K562 (cell line): ENCODE results near the gene TMEM217. TPM values are rescaled to one million over a fixed set of nuclear protein-coding genes. Genes with fewer than 3 reads are reported as not detected.

Source experiments
- ATAC-seq: fragments of 200-7000 bp; cut with Tn5 transposase; 3 replicates; pipeline ENCODE4 v1.9.1; 2020; ENCODE audit warnings: moderate library complexity
- BruUV-seq: library from RNA; stranded (reverse); fragments of 400-500 nt; replicated peaks from 2 replicates; lab custom pipeline; 2021; lab: Mats Ljungman, UMichigan
- CTCF ChIA-PET: fragments of 300-600 bp; formaldehyde crosslinking; extraction: SDS; loops from one replicate; lab custom pipeline; 2021; ENCODE audit warnings: low intra/inter-chr PET ratio; lab: Yijun Ruan, JAX
- POLR2A ChIA-PET: fragments of 300-600, 350-650 bp; sonication (Branson Sonifier 250); formaldehyde crosslinking; extraction: SDS; loops from one replicate; lab custom pipeline; 2021; ENCODE audit warnings: antibody characterized with exemption, inconsistent platforms; lab: Yijun Ruan, JAX
- DNase-seq, 4 experiments: peaks; one replicate each; pipeline versions ENCODE4 v3.0.0 to v3.0.0-alpha.2; 2011 to 2018; ENCODE audit warnings: low spot score in 3 of 4, mixed read lengths in 3 of 4; ENCODE audit errors: extremely low read depth in 1 of 4
- FAIRE-seq: peaks from 2 replicates; lab custom pipeline; 2011; peaks lifted over from hg19 to GRCh38; lab: Jason Lieb, UNC
- H2AFZ ChIP-seq: 2 replicates; pipeline ENCODE4 v1.6.0; 2011; ENCODE audit warnings: low read depth, low read length, control low read depth, inconsistent platforms
- H3K27ac ChIP-seq: fragments of 200-600 bp; 3 replicates; pipeline ENCODE4 v1.8.0; 2011; ENCODE audit warnings: low read depth, mild to moderate bottlenecking, control low read depth, inconsistent platforms, low read length, moderate library complexity, mixed read lengths; ENCODE audit errors: extremely low read depth
- H3K27me3 ChIP-seq, 2 experiments: fragments of 300-600 bp in 1 of 2; 2 replicates in 1 of 2; 3 replicates in 1 of 2; pipeline versions ENCODE4 v1.6.0 to v1.8.0; 2011; ENCODE audit warnings: inconsistent platforms in 2 of 2, low read length in 2 of 2, mild to moderate bottlenecking in 1 of 2, mixed read lengths in 1 of 2, moderate library complexity in 1 of 2; ENCODE audit not compliant: control insufficient read depth in 2 of 2, insufficient read depth in 2 of 2
- H3K36me3 ChIP-seq: fragments of 300-600 bp; 3 replicates; pipeline ENCODE4 v1.8.0; 2011; ENCODE audit warnings: mild to moderate bottlenecking, low read length, inconsistent platforms; ENCODE audit not compliant: control insufficient read depth, insufficient read depth
- H3K4me1 ChIP-seq, 2 experiments: fragments of 200-600 bp in 1 of 2; replicated peaks in 1 of 2; 2 replicates in 1 of 2; 3 replicates in 1 of 2; pipeline versions ENCODE4 v1.5.1 to v1.8.0; 2011; ENCODE audit warnings: inconsistent platforms in 2 of 2, low read length in 2 of 2, mild to moderate bottlenecking in 1 of 2, mixed read lengths in 1 of 2, moderate library complexity in 1 of 2; ENCODE audit not compliant: control insufficient read depth in 2 of 2, insufficient read depth in 2 of 2
- H3K4me2 ChIP-seq: 2 replicates; pipeline ENCODE4 v1.6.1; 2011; ENCODE audit warnings: low read length, control low read depth, inconsistent platforms, mixed read lengths; ENCODE audit not compliant: insufficient read depth
- H3K4me3 ChIP-seq: fragments of 200-600 bp; sonication (generic), shearing (Covaris generic); 2 replicates; pipeline ENCODE4 v1.5.1; 2016; ENCODE audit warnings: control low read depth, inconsistent platforms
- H3K79me2 ChIP-seq: fragments of 200-600 bp; 3 replicates; pipeline ENCODE4 v1.8.0; 2011; ENCODE audit warnings: low read length, inconsistent platforms; ENCODE audit not compliant: control insufficient read depth, insufficient read depth
- H3K9ac ChIP-seq, 2 experiments: 2 replicates each; pipeline versions ENCODE4 v1.6.0 to v1.6.1; 2011; ENCODE audit warnings: low read depth in 2 of 2, low read length in 2 of 2, control low read depth in 1 of 2, inconsistent platforms in 1 of 2, mild to moderate bottlenecking in 1 of 2, mixed read lengths in 1 of 2; ENCODE audit not compliant: insufficient read depth in 1 of 2
- H3K9me1 ChIP-seq: one replicate; pipeline ENCODE4 v1.6.0; 2011; ENCODE audit warnings: inconsistent platforms, mild to moderate bottlenecking, low read length, moderate library complexity; ENCODE audit not compliant: control insufficient read depth, insufficient read depth
- H3K9me3 ChIP-seq: replicated peaks from 2 replicates; pipeline ENCODE4 v1.5.1; 2011; ENCODE audit warnings: low read depth, low read length, inconsistent platforms; ENCODE audit not compliant: control insufficient read depth, insufficient read depth
- H4K20me1 ChIP-seq: replicated peaks from 2 replicates; pipeline ENCODE4 v1.6.1; 2011; ENCODE audit warnings: low read length, inconsistent platforms, mixed read lengths; ENCODE audit not compliant: control insufficient read depth, insufficient read depth
- CREB5 ChIP-seq: fragments of 250-450 bp; sonication (Bioruptor Pico); IDR thresholded peaks from 2 replicates; pipeline ENCODE4 v1.5.0; 2020; ENCODE audit warnings: mild to moderate bottlenecking
- DIDO1 ChIP-seq: fragments of 450-650 bp; IDR thresholded peaks from 2 replicates; pipeline ENCODE4 v1.6.1; 2016; ENCODE audit warnings: low read depth, missing biosample characterization, missing genetic modification characterization
- GATAD2A ChIP-seq: fragments of 450-650 bp; IDR thresholded peaks from 2 replicates; pipeline ENCODE4 v1.6.1; 2017
- NRF1 ChIP-seq, 2 experiments: fragments of 450-650 bp; IDR thresholded peaks in 1 of 2; conservative IDR thresholded peaks in 1 of 2; 2 replicates each; pipeline ENCODE4 v1.6.1; 2014; ENCODE audit warnings: mild to moderate bottlenecking in 2 of 2
- POLR2AphosphoS5 ChIP-seq: IDR thresholded peaks from 2 replicates; pipeline ENCODE4 v1.6.1; 2011; ENCODE audit warnings: mild to moderate bottlenecking, low read depth, low read length, moderate library complexity; ENCODE audit not compliant: control insufficient read depth, insufficient read depth
- RBM14 ChIP-seq: fragments of 200-400 bp; formaldehyde crosslinking; IDR thresholded peaks from 2 replicates; pipeline ENCODE4 v1.6.1; 2018; ENCODE audit warnings: low read depth, mild to moderate bottlenecking, low read length, moderate library complexity, borderline replicate concordance; ENCODE audit not compliant: insufficient read depth
- SMARCA4 ChIP-seq: fragments of 450-650 bp; IDR thresholded peaks from 2 replicates; pipeline ENCODE4 v1.6.1; 2016
- SREBF2 ChIP-seq: sonication (generic); formaldehyde crosslinking; IDR thresholded peaks from 2 replicates; pipeline ENCODE4 v1.4.0; 2020; ENCODE audit warnings: mild to moderate bottlenecking, missing genetic modification reagents
- TCF7L2 ChIP-seq: fragments of 150-350 bp; IDR thresholded peaks from 2 replicates; pipeline ENCODE4 v1.6.1; 2016; ENCODE audit warnings: low read depth, mild to moderate bottlenecking, low read length, moderate library complexity
- TRIM25 ChIP-seq: fragments of 450-650 bp; IDR thresholded peaks from 2 replicates; pipeline ENCODE4 v1.7.0; 2016; ENCODE audit warnings: borderline replicate concordance
- USF2 ChIP-seq: sonication (generic); formaldehyde crosslinking; IDR thresholded peaks from 2 replicates; pipeline ENCODE4 v1.5.0; 2020; ENCODE audit warnings: missing genetic modification reagents
- ZBTB49 ChIP-seq: sonication (generic); formaldehyde crosslinking; IDR thresholded peaks from 2 replicates; pipeline ENCODE4 v1.8.0; 2022; ENCODE audit warnings: missing genetic modification reagents, mild to moderate bottlenecking, borderline replicate concordance
- ZNF12 ChIP-seq: sonication (generic); formaldehyde crosslinking; IDR thresholded peaks from 2 replicates; pipeline ENCODE4 v1.4.0; 2020; ENCODE audit warnings: mild to moderate bottlenecking, missing genetic modification reagents
- WGBS: fragments of 100-300 bp; shearing (Covaris generic); methylation state at CpG from one replicate; pipeline ENCODE4 v1.1.6; 2016; ENCODE audit warnings: low coverage, mixed read lengths; ENCODE audit not compliant: insufficient coverage; ENCODE audit errors: missing lambda C conversion rate; 5-methylcytosine and 5-hydroxymethylcytosine counted together
- in situ Hi-C: fragments of 300-500 bp; cut with MboI; formaldehyde crosslinking; loops from 4 replicates; pipeline ENCODE4 v1.15.0; 2018; ENCODE audit warnings: inconsistent platforms, mixed read lengths
- intact Hi-C: fragments of 100-400 bp; cut with micrococcal nuclease; formaldehyde crosslinking; loops from 2 replicates; pipeline ENCODE4 v1.14.2; 2022
- polyA plus RNA-seq, 8 experiments: library from polyadenylated mRNA; depleted of rRNA in 4 of 8; stranded (reverse) in 5 of 8; unstranded in 3 of 8; fragments of >200 nt; fragmentation: Nextera tagmentation in 2 of 8; fragmentation: Illumina TruSeq in 1 of 8; extraction: Ambion mirVana in 2 of 8; extraction: Trizol in 1 of 8; gene quantifications; 2 replicates each; pipeline versions ENCODE4 v1.2.1 to v1.2.3, GENCODE V29; 2011 to 2014; ENCODE audit warnings: inconsistent platforms in 1 of 8, missing spikeins in 1 of 8
- total RNA-seq, 7 experiments: library from RNA; depleted of rRNA in 6 of 7; stranded (reverse); fragments of >200 nt in 6 of 7; fragmentation: Illumina TruSeq in 2 of 7; extraction: Trizol in 2 of 7; gene quantifications; 2 replicates each; pipeline versions ENCODE4 v1.2.1 to v1.2.3, GENCODE V29; 2011 to 2021; ENCODE audit warnings: low replicate concordance in 1 of 7

The TMEM217 gene
- total and polyA plus RNA-seq, 9 of the 15 experiments (the other 6 are each of a cell fraction or from before 2014, with no cell fraction given): 1.3 to 8.0 (median 1.9) TPM

- Histone ChIP-seq H3K27ac (peak overlapping the region; percentile 97), H3K9me3 (no peaks in the 10 kb centered on the region), H4K20me1 (no peaks in the 10 kb centered on the region), H3K36me3 (peaks cover 21% of the 10 kb centered on the region), H3K79me2 (peaks cover 32% of the 10 kb centered on the region), H3K9me1 (no peaks in the 10 kb centered on the region), H3K4me1 (peaks cover 54 to 68% of the 10 kb centered on the region in 2 experiments), H3K9ac (no peak overlapping the region; a peak in 1 of 4 replicates), H3K27me3 (no peaks in the 10 kb centered on the region), H3K4me2 (no peak overlapping the region), H3K4me3 (no peak overlapping the region), H2AFZ (no peak overlapping the region)
- intact Hi-C loops (loop anchor here (5.0 kb wide), 1 partner anchor 293 kb away; the partner anchor contains the start of gene C6orf89), in situ Hi-C loops (no loop called here)
- POLR2A ChIA-PET: no interaction called here
- FAIRE-seq (no peak), ATAC-seq (no peak), DNase-seq (no peak)
- CTCF ChIA-PET: no interaction called here
- whole genome bisulfite sequencing: 80% methylated on average over 2 of the region's 2 CpGs
- no TSS peak for BruUV-seq
- no peak for TF ChIP-seq SREBF2 (CRISPR knock-in tag)
- 0 out of 2 replicates have a peak, but pooled peaks have one; percentile 37 for TF ChIP-seq CREB5
- TF ChIP-seq DIDO1 (tag): no peak
- 0 out of 2 replicates have a peak, but pooled peaks have one; percentile 5 for TF ChIP-seq GATAD2A
- no peak for TF ChIP-seq TCF7L2
- TF ChIP-seq ZNF12 (CRISPR knock-in tag): no peak
- no peak for TF ChIP-seq RBM14
- TF ChIP-seq ZBTB49: no peak
- no peak for TF ChIP-seq NRF1 (conservative IDR thresholded peaks at IDR 0.05 in 1 of 2, IDR thresholded peaks at IDR 0.05 in 1 of 2)
- TF ChIP-seq POLR2AphosphoS5: no peak
- no peak for TF ChIP-seq TRIM25
- no peak for TF ChIP-seq SMARCA4
- TF ChIP-seq USF2 (CRISPR knock-in tag): no peak
Observed at GRCh38 chr6:37180075-37180474, 77.9 kb downstream of the TMEM217 start.
